Neutrophil (primary cell): Measurements from ENCODE around the gene CLPSL2.
"Not testable (repeated sequence)": the region's sequence is repeated elsewhere in the genome, so short reads cannot be mapped to it uniquely, and the experiment has no call there.

Experiments
- H3K27ac ChIP-seq: fragments of 200-600 bp; sonication (generic); 2 replicates; pipeline ENCODE4 v1.5.1; 2016; ENCODE audit warnings: mild to moderate bottlenecking, moderate library complexity
- H3K27me3 ChIP-seq: fragments of 200-600 bp; sonication (generic); 2 replicates; pipeline ENCODE4 v1.6.0; 2016; ENCODE audit warnings: mild to moderate bottlenecking
- H3K36me3 ChIP-seq: fragments of 200-600 bp; sonication (generic); 2 replicates; pipeline ENCODE4 v1.5.1; 2017
- H3K4me1 ChIP-seq, 2 experiments: fragments of 200-600 bp in 1 of 2; sonication (generic) in 1 of 2; 1 replicate in 1 of 2; 2 replicates in 1 of 2; pipeline versions ENCODE4 v1.5.1 to v1.6.1; 2013 to 2016; ENCODE audit warnings: low read depth in 1 of 2, low read length in 1 of 2, mild to moderate bottlenecking in 1 of 2, moderate library complexity in 1 of 2; ENCODE audit not compliant: control insufficient read depth in 1 of 2, insufficient read depth in 1 of 2
- H3K4me3 ChIP-seq, 2 experiments: fragments of 200-600 bp in 1 of 2; sonication (generic) in 1 of 2; 1 replicate in 1 of 2; 2 replicates in 1 of 2; pipeline ENCODE4 v1.5.1; 2013 to 2016; ENCODE audit warnings: low read depth in 1 of 2, low read length in 1 of 2, mild to moderate bottlenecking in 1 of 2, moderate library complexity in 1 of 2
- H3K9me3 ChIP-seq: fragments of 200-600 bp; sonication (generic); 2 replicates; pipeline ENCODE4 v1.5.1; 2016
- CTCF ChIP-seq: fragments of 200-600 bp; sonication (generic); IDR thresholded peaks from 2 replicates; pipeline ENCODE4 v1.5.1; 2016; ENCODE audit warnings: antibody characterized with exemption

CLPSL2 gene

GRCh38 chr6:35729722-35730121 is 46.7 kb upstream of the CLPSL2 start:
- no peak for TF ChIP-seq CTCF
- H3K27ac ChIP-seq = peak overlapping the region; percentile 95
- peaks cover 86 to 88% of the 10 kb centered on the region in 2 experiments for H3K4me1 ChIP-seq
- no peaks in the 10 kb centered on the region for H3K36me3 ChIP-seq
- no peaks in the 10 kb centered on the region for H3K9me3 ChIP-seq
- peak overlapping the region; percentile 38 to 93 for H3K4me3 ChIP-seq
- no peaks in the 10 kb centered on the region for H3K27me3 ChIP-seq

GRCh38 chr6:35730745-35731413 is 45.5 kb upstream of the CLPSL2 start:
- no peaks in the 10 kb centered on the region for H3K27me3 ChIP-seq
- H3K9me3 ChIP-seq = no peaks in the 10 kb centered on the region
- no peak for TF ChIP-seq CTCF
- H3K4me1 ChIP-seq = peaks cover 79 to 81% of the 10 kb centered on the region in 2 experiments
- peak overlapping the region; percentile 95 for H3K27ac ChIP-seq
- no peaks in the 10 kb centered on the region for H3K36me3 ChIP-seq
- peak overlapping the region; percentile 77 to 93 for H3K4me3 ChIP-seq

- no peaks in the 10 kb centered on the region for H3K36me3 ChIP-seq
- peak overlapping the region; percentile 77 to 93 for H3K4me3 ChIP-seq
- TF ChIP-seq CTCF = no peak
- H3K27ac ChIP-seq = peak overlapping the region; percentile 95
- no peaks in the 10 kb centered on the region for H3K27me3 ChIP-seq
- no peaks in the 10 kb centered on the region for H3K9me3 ChIP-seq
- peaks cover 79 to 81% of the 10 kb centered on the region in 2 experiments for H3K4me1 ChIP-seq
Measured at GRCh38 chr6:35731414-35731735, 45.0 kb upstream of the CLPSL2 start.

GRCh38 chr6:35731736-35732532 is 44.5 kb upstream of the CLPSL2 start:
- Histone ChIP-seq H3K27me3 (no peaks in the 10 kb centered on the region), H3K36me3 (no peaks in the 10 kb centered on the region), H3K4me3 (peak overlapping the region; percentile 77 to 93), H3K9me3 (no peaks in the 10 kb centered on the region), H3K4me1 (peaks cover 79 to 81% of the 10 kb centered on the region in 2 experiments), H3K27ac (peak overlapping the region; percentile 95)
- peak; percentile 6 for TF ChIP-seq CTCF

- TF ChIP-seq CTCF = no peak
- Histone ChIP-seq H3K27ac (peak overlapping the region; percentile 95), H3K27me3 (no peaks in the 10 kb centered on the region), H3K4me1 (peaks cover 73 to 76% of the 10 kb centered on the region in 2 experiments), H3K9me3 (no peaks in the 10 kb centered on the region), H3K36me3 (no peaks in the 10 kb centered on the region), H3K4me3 (no peak overlapping the region)
Measured at GRCh38 chr6:35733633-35734032, 42.8 kb upstream of the CLPSL2 start.

- not testable (repeated sequence) for H3K27me3 ChIP-seq, H3K36me3 ChIP-seq, H3K27ac ChIP-seq, H3K4me3 ChIP-seq, H3K9me3 ChIP-seq
- peaks cover 66 to 69% of the 10 kb centered on the region in 2 experiments for H3K4me1 ChIP-seq
Measured at GRCh38 chr6:35734319-35734718, 42.1 kb upstream of the CLPSL2 start.
